ENCODE data around the gene TEX30.
"Not testable (repeated sequence)": the region's sequence is repeated elsewhere in the genome, so short reads cannot be mapped to it uniquely, and the experiment has no call there.

TEX30 gene

DNA sequence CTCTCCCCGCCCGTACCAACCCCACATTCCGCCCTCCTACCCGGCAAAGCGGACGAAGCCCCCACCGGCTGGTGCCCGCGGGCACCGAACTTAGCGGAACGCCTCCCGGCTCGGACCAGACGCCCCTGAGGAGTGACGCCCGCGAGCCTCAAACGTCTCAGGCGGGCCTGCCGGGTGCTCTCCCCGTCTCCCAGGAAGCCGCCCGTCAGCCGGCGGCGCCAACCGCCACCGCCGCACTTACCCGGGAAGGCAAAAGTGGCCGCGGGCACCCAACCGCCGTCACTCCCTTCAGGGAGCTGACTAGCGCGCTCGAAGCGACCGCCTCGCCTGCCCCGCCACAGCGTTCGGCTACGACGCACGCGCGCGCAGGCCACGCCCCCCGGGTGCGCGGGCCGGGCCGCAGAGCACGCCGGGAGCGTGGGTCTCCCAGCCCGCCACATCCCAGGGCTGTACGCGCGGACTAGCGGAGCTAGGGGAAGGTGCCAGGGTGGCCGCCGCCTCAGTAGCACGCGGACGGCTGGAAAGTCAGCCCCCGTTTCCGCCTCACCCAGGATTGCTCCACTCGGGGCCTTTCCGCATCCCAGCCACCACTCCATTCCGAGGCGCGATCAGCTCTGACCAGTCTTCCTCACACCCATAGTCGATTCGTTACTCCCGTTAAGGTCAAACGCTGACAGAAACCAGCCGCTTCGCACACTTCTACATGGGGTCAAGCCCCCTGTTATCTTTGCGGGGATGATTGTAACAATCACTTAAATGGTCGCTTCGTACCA is at the start of gene TEX30:
Gene TEX30 (minus strand): TSS at position 346 of the 773 bp plus-strand sequence. CDS start 3,760 bp downstream, outside the sequence.
- peak; percentile 95 for DNase-seq

- DNase-seq, result no peak
Observed at GRCh38 chr13:102817907-102818306, 44.3 kb upstream of the TEX30 start.

DNA sequence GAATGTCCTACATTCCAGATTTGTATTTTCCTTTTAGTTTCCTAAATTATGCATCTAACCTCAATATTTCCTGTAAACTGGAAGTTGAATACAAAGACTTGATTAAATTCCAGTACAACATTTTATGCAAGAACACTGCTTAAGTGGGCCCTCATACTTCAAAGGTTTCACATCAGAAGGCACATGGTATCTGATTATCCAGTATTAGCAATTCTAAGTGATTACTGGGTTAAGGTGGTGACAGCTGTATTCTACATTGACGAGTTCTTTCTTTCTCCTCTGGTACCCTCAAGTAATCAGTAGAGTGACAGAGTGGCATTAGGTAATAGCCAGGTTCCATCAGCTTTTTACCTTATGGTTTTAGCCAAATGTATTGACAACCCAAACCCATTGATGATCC is 43.7 kb upstream of the TEX30 start:
- DNase-seq, result no peak

DNA sequence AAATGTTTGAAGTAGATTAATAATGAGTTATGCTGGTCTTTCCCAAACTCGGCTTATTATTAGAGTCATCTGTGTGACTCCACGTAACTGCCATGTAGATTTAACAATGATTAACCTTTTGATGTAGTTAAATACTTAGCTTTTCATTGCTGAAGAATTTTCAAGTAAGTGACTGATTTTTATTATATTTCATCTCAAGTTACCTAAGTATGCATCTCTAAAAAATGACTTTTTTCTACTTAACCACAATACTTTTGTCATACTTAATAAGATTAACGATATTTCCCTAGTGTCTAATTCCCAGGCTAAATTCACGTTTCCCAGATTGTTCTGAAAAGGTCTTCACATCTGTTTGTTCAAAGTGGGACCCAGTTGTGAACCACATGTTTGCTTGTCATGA is 43.1 kb upstream of the TEX30 start:
- DNase-seq, result no peak

DNA sequence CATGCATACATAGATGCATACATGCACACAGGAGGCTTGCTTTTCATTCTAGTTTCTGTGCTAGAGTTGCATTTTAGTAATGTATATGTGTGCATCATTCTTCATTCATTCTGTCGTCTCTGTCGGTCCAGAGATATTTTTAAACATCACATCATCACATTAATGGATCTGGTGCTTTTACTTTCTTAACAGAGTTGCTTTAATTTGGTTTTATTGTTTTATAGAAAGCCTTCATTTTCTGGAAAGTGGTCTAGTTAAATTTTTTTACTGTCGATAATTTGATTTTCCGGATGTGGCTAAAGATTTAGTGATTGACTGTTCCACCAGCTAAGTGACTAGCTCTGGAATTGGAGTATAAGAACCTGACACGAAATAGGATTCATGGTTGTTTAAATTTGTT is 42.2 kb upstream of the TEX30 start:
- DNase-seq, result no peak

DNA sequence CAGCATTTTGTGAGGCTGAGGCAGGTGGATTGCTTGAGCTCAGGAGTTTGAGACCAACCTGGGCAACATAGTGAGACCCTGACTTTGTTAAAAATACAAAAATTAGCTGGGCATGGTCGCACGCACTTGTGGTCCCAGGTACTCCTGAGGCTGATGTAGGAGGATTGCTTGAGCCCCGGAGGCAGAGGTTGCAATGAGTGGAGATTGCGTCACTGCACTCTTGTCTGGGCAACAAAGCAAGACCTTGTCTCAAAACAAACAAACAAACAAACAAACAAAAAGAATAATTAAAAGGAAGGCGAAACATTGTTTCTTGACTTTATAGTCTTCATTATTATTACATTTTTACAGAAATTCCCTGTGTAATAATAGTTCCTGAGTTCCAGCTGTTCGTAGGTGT is 41.2 kb upstream of the TEX30 start:
- DNase-seq, result no peak

DNA sequence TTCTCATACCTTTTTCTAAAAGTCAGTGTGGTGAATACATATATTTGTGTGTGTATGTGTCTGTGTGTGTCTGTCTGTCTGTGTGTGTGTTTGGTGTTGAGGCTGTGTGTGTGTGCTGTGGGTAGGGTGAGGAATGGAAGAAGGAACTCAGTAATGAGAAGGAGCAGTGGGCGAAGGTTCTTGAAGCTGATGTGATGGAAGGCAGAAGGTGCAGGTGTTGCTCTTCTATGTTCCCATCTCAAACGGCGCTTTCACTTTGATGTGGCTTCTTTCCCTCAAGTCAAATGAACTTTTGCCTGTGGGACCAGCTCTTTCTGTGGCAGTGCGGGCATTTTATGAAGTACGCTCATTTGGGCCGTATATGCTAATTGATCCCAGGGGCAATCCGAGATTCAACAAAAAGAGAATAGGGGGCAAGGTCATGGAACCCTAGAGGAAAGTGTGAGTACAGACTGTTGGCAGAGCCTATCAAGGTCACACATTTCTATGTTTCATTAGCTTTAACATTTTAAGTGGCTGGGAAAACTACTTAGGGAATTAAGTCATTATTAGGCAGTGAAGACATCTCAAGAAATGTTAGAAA is 40.5 kb upstream of the TEX30 start:
- DNase-seq, result no peak

- no peak for DNase-seq
Observed at GRCh38 chr13:102812611-102813287, 39.2 kb upstream of the TEX30 start.

DNA sequence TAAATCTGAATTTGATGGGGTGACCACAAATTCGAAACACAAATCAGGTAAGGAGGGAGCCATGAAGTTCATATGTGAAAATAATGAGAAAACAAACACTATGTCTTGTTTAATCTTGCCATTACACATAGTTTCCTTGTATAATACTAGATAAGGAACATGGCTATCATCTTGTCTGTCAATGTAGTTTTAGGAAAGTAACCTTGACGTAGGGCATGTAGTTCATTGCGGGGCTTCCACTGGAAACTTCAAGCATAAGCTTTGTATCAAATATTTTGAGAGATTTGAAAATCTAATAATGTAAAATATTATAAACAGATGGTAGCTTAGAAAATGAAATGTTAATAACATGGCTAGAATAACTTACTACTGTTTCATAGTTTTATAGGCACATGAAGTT is 34.1 kb upstream of the TEX30 start:
- DNase-seq, result no peak

DNA sequence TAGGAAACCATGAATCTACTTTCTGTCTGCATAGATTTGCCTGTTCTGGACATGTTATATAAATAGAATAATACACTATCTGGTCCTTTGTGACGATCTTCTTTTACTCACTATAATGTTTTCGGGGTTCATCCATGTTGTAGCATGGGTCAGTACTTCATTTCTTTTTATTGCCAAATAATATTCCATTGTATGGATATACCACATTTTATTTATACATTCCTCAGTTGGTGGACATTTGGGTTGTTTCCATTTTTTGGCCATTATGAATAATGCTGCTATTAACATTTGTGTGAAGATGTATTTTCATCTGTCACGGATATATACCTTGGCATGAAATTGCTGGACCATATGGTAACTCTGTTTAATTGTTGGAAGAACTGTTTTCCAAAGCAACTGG is 32.1 kb upstream of the TEX30 start:
- no peak for DNase-seq

DNA sequence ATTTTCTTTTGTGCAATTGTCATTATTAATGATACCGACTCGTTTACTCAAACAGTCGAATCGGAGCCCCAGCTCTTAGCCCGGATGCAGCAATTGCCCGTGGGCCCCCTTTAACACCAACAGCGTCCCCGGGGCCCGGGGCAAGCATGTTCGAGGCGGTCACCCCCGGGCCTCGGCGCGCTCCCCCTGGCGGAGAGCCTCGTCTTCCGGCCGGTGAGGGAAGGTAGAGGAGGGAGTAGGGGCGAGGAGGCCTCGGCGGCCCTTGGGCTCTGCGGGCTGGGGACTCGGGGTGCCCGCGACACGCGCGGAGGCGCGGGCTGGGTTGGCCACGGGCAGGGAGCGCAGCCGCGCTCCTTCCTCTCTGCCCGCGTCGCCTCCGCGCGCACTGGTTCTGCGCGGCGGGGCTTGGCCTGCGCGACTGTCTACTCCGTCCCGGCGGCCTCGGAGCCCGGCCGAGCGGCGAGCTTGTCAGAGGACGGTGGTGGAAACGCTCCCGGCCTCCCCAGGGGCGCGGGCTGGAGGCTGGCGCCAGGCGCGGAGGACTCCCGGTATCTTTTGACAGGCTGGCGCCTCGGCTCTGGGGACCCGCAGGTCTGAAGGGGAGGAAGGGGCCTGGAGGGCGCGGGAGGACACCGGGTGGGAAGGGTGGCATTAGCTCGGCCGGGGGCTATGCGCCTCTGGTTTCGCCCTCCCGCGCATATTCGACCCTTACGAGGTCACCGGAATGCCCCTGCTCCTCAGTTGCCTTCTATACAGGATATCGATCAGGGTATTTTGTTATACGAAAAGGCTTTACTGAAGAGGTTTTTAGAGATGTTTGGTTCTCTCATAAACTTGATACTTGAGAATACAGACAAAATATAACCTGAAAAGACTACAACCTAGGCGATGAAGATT is 26.8 kb upstream of the TEX30 start:
- DNase-seq, result peak; percentile 96

GRCh38 chr13:102799426-102800144 is 26.0 kb upstream of the TEX30 start:
- DNase-seq, result no peak

DNA sequence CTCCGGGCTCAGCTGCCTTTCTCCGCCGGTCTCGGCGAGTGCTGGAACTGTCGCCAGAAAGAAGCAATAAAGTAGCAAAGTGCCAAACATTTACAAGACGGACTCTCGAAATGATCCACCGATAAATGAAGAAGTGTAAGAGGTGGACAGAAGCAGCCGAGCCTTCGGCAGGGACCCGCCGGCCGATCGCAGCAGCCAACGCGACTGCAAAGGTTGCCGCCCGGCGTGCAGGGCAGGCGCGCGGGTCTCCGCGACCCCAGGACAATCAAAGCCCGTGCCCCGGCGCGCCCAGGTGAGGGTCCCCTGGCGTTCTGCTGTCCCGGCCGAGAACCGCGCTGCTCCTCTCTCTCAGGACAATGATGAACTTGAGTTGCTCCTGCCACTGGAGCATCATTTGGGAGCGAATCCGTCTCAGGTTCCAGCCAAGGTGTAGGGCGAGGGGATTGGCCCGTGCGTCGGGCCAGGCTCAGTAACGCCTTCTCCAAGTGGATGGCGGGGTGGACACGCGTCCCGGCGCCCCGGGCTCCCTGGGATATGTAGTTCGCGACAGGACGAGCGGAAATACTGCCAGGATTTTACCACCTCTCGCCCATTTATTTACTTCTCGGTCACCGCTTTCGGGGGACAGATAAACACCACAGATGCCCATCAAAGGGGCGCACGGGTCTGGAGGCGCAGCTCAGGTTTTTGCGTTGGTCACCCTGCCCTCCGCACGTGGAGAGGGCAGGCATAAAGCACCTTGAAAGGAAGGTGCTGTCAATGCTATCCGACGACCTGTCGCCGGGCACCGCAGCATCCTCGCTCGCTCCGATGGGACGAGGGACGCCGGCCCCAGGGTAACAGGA is 25.2 kb upstream of the TEX30 start, which contains the start of the genes BIVM and POGLUT2:
Gene BIVM (plus strand): TSS at position 539 of the 845 bp plus-strand sequence. CDS start 8,149 bp downstream, outside the sequence.
Gene POGLUT2 (minus strand): TSS at position 396 of the 845 bp plus-strand sequence. CDS start 306 bp downstream, at position 90.
- peak; percentile 87 for DNase-seq

DNA sequence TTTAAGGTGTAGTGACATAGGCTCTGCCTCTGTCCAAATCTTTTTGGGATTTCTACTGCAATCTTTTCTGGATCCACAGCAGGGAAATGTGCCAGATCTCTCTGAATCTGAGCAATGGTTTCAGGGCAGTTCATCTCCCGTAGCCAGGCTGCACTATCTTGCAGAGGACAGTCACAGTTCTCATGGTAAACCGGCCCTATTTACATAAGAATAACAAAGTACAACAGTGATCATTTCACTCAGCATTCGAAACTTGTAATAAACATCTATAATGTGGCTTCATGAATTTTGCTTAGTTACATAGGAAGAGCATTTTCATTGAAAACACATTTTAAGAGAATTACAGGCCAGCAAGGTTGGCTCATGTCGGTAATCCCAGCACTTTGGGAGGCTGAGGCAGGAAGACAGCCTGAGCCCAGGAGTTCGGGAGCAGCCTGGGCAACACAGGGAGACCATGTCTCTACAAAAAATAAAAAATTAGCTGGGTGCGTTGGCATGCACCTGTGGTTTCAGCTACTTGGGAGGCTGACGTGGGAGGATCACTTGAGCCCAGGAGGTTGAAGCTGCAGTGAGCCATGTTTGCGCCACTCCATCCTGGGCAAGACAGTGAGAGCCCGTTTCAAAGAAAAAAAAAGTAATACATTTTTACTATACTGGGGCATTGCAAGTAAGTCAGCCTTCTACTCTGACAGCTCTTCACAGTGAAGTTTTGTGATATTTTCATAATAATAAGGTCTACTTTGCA is 20.2 kb upstream of the TEX30 start:
- no peak for DNase-seq

DNA sequence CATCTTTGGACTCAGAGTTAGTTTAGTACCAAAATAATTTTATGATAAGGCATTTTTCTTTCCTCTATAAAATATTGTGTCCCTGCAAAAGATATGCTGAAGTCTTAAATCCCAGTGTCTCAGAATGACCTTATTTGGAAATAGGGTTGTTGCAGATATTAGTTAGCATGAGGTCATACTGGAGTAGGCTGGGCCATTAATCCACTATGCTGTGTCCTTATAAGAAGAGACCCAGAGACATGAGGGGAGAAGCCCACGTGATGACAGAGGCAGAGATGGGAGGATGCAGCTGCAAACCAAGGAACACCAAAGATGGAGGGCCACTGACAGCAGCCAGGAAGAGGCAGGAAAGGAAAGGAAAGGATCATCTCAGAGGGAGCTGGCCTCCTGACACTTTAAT is 18.8 kb upstream of the TEX30 start:
- no peak for DNase-seq

- no peak for DNase-seq
Observed at GRCh38 chr13:102788683-102789082, 15.1 kb upstream of the TEX30 start.

DNA sequence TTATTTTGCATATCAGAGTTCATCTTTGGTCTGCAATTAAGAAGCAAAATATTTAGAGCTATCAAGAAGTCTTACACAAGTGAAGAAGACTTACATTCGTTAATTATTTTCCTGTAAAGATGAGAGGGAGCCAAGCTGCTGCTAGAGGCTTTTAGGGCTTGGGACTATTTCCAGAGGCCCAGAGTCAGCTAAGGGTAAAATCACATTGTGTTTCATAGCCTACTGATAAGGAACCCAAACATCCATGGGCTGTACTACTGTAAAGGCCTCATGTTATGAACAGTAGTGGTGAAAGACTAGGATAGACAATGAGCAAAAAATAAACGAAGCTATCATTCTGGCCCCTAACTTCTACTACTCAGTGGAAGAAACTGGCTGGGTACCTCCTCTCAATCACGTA is 10.9 kb upstream of the TEX30 start:
- DNase-seq, result no peak

- DNase-seq, result no peak
Observed at GRCh38 chr13:102781591-102781990, 8.0 kb upstream of the TEX30 start.

DNA sequence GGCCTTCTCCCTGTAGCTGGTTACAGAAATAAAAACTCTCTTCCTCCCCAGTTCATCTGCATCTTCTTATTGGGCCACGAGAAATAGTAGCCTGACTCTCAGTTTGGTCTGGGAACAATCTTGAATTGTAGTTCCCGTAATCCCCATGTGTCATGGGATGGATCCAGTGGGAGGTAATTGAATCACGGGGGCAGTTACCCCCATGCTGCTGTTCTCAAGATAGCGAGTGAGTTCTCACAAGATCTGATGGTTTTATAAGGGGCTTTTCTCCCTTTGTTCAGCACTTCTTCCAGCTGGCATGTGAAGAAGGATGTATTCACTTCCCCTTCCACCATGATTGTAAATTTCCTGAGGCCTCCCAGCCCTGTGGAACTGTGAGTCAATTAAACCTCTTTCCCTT is 7.1 kb upstream of the TEX30 start:
- not testable (repeated sequence) for DNase-seq

GRCh38 chr13:102779436-102780159 is 6.0 kb upstream of the TEX30 start:
- peak; percentile 61 for DNase-seq

Data from activated CD8-positive, alpha-beta memory T cell treated with anti-CD3 and anti-CD28 coated beads for 24 hours (primary cell).